Measurements from ENCODE around the gene ANKLE2.

ANKLE2 gene

DNA sequence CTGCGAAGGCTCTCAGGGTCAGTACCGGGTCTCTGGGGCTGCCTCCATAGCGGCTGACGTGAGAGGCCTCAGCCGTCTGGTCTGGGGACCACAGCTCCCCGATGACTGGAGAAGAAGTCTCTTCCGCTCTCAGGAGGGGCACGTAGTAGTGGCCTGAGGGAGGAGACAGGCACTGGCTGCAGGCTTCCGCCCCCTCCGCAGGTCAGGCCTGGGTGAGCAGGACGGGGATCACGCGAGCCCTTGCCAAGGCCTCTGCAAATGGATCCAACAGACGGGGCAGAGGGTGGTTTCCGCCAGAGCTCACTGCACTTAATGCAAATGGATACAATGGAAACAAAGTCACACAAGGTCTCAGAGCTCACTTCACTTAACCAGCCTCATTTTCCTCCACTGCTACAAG lies 24.7 kb downstream of the ANKLE2 start:
- H3K27me3 ChIP-seq (replicated peaks), result no peaks in the 10 kb centered on the region
- no peak overlapping the region for H3K4me3 ChIP-seq (ENCODE audit: low read depth, low read length)
- H3K27ac ChIP-seq, result no peak overlapping the region
- in situ Hi-C loops (cut with HindIII; ENCODE audit: low pct_ligation_motif_present, low sequenced_read_pairs), result no loop called here
- TF ChIP-seq, protein P1, sequence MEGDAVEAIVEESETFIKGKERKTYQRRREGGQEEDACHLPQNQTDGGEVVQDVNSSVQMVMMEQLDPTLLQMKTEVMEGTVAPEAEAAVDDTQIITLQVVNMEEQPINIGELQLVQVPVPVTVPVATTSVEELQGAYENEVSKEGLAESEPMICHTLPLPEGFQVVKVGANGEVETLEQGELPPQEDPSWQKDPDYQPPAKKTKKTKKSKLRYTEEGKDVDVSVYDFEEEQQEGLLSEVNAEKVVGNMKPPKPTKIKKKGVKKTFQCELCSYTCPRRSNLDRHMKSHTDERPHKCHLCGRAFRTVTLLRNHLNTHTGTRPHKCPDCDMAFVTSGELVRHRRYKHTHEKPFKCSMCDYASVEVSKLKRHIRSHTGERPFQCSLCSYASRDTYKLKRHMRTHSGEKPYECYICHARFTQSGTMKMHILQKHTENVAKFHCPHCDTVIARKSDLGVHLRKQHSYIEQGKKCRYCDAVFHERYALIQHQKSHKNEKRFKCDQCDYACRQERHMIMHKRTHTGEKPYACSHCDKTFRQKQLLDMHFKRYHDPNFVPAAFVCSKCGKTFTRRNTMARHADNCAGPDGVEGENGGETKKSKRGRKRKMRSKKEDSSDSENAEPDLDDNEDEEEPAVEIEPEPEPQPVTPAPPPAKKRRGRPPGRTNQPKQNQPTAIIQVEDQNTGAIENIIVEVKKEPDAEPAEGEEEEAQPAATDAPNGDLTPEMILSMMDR (IDR thresholded peaks at IDR 0.05; ENCODE audit: low read depth, low read length, missing control alignments), result no peak
- DNase-seq, result no peak
- peaks cover 84% of the 10 kb centered on the region for H3K36me3 ChIP-seq (replicated peaks)

DNA sequence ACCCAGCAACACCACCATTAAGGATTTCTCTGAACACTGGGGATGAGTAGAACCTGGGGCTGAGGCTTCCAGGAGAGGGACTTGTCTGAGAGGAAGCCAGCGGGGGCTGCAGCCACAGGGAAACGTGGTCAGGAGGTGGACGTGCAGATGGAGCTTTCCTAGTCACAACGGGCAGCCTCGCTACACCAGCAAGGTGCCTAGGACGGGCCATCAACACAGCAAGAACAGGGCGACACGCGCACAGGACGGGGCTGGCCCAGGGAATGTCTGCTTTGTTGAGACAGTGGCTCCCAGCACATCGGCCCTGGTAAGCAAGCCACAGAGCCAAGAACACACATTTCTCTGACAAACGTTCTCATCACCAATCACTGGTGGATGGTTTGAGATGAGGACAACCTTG lies 25.3 kb downstream of the ANKLE2 start:
- Histone ChIP-seq H3K4me3 (ENCODE audit: low read depth, low read length) (no peak overlapping the region), H3K27me3 (replicated peaks) (no peaks in the 10 kb centered on the region), H3K27ac (no peak overlapping the region), H3K36me3 (replicated peaks) (peaks cover 82% of the 10 kb centered on the region)
- in situ Hi-C loops (cut with HindIII; ENCODE audit: low pct_ligation_motif_present, low sequenced_read_pairs), result no loop called here
- no peak for DNase-seq
- TF ChIP-seq, protein P1 (IDR thresholded peaks at IDR 0.05; ENCODE audit: low read depth, low read length, missing control alignments), result no peak

DNA sequence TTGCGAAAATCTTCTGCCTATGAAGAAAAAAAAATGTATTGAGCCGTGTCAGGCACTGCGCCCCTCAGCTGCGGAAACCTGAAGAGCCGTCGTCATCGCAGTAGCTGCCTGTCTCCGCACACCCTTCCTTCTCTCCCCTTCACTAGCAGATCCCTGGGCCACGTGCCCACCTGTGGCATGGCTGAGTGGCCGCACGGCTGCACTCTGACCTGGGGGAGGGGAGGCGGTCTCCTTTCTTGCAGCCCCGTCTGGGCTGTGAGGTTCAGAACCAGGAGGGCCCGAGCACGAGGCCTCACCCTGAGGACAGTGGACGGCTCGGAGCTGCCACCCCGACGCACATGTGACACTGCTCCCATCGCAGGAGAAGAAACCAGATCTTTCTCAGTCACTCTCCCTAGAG lies 26.1 kb downstream of the ANKLE2 start:
- DNase-seq, result no peak
- peaks cover 82% of the 10 kb centered on the region for H3K36me3 ChIP-seq (replicated peaks)
- H3K4me3 ChIP-seq (ENCODE audit: low read depth, low read length), result no peak overlapping the region
- H3K27me3 ChIP-seq (replicated peaks), result no peaks in the 10 kb centered on the region
- H3K27ac ChIP-seq, result no peak overlapping the region
- TF ChIP-seq, protein P1 (IDR thresholded peaks at IDR 0.05; ENCODE audit: low read depth, low read length, missing control alignments), result no peak
- in situ Hi-C loops (cut with HindIII; ENCODE audit: low pct_ligation_motif_present, low sequenced_read_pairs), result no loop called here

DNA sequence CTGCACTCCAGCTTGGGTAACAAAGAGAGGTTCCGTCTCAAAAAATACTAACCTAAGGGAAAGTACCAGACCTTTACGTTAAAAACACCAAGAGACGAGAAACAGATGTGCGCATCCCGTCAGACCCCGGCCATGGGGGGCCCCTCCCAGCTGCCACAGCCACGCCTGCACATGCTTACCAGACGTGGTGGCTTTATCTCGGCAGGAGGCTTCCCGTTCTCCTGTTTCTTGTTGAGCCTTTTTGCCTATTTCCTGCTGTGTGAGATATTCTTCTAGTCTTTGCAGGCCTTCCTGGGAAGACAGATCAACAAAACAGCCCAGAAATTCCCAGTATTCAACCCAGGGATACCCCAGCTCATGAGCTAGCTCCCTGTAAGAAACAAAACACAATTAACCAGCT lies 27.4 kb downstream of the ANKLE2 start:
- Histone ChIP-seq H3K36me3 (replicated peaks) (peaks cover 76% of the 10 kb centered on the region), H3K4me3 (ENCODE audit: low read depth, low read length) (no peak overlapping the region), H3K27me3 (replicated peaks) (no peaks in the 10 kb centered on the region), H3K27ac (no peak overlapping the region)
- in situ Hi-C loops (cut with HindIII; ENCODE audit: low pct_ligation_motif_present, low sequenced_read_pairs), result no loop called here
- TF ChIP-seq, protein P1 (IDR thresholded peaks at IDR 0.05; ENCODE audit: low read depth, low read length, missing control alignments), result no peak
- DNase-seq, result no peak

DNA sequence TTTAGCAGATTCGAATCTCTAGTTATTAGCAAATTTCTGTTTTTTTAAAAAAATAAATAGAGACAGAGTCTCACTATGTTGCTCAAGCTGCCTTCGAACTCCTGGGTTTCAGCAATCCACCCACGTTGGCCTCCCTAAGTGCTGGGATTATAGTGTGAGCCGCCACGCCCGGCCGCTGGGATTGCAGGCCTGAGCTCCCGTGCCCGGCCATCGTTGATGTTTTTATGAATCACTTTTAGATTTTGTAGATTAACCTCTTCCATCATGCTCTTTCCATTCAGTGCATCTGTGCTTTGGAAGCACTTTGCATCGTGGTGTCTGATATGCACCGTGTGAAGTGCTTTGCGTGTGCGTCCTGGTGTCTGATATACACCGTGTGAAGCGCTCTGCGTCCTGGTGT lies 30.1 kb downstream of the ANKLE2 start:
- peaks cover 73% of the 10 kb centered on the region for H3K36me3 ChIP-seq (replicated peaks)
- H3K27me3 ChIP-seq (replicated peaks), result no peaks in the 10 kb centered on the region
- TF ChIP-seq, protein P1 (IDR thresholded peaks at IDR 0.05; ENCODE audit: low read depth, low read length, missing control alignments), result no peak
- in situ Hi-C loops (cut with HindIII; ENCODE audit: low pct_ligation_motif_present, low sequenced_read_pairs), result no loop called here
- no peak overlapping the region for H3K4me3 ChIP-seq (ENCODE audit: low read depth, low read length)
- DNase-seq, result no peak
- H3K27ac ChIP-seq, result no peak overlapping the region

DNA sequence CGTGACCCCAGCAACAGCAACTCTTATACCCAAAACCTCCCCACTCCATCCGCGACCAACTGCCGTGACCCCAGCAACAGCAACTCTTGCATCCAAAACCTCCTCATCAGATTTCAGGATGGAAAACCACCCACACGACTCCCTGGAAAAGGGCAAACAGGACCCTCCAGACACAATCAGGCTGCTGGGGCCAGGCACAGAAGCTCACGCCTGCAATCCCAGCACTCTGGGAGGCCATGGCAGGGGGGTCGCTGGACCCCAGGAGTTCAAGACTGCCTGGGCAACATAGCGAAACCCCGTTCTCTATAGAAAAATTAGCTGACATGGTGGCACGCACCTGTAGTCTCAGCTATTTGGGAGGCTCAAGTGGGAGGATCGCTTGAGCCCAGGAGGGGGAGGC lies 31.3 kb downstream of the ANKLE2 start:
- Histone ChIP-seq H3K4me3 (ENCODE audit: low read depth, low read length) (no peak overlapping the region), H3K27me3 (replicated peaks) (no peaks in the 10 kb centered on the region), H3K36me3 (replicated peaks) (peaks cover 69% of the 10 kb centered on the region), H3K27ac (no peak overlapping the region)
- no peak for DNase-seq
- TF ChIP-seq, protein P1 (IDR thresholded peaks at IDR 0.05; ENCODE audit: low read depth, low read length, missing control alignments), result no peak
- in situ Hi-C loops (cut with HindIII; ENCODE audit: low pct_ligation_motif_present, low sequenced_read_pairs), result no loop called here
